SK-N-MC (cell line): ENCODE data around the gene CTR9.
A peak's percentile ranks its signal among the peaks of the same experiment; 100 is the strongest.

ENCODE experiments used
- DNase-seq: peaks from one replicate; pipeline ENCODE4 v3.0.0-alpha.2; 2011; ENCODE audit warnings: low read depth, low spot score
- H3K27ac ChIP-seq: fragments of 200-600 bp; sonication (generic); 2 replicates; pipeline ENCODE4 v1.5.1; 2016; ENCODE audit warnings: mixed run types
- H3K36me3 ChIP-seq: fragments of 200-600 bp; sonication (generic); 2 replicates; pipeline ENCODE4 v1.6.1; 2017; ENCODE audit warnings: antibody characterized with exemption, low read length, mixed read lengths; ENCODE audit not compliant: insufficient read depth
- H3K4me3 ChIP-seq: fragments of 200-600 bp; sonication (generic); 2 replicates; pipeline ENCODE4 v1.5.1; 2016
- H3K9ac ChIP-seq: fragments of 200-600 bp; sonication (generic); 2 replicates; pipeline ENCODE4 v1.8.0; 2017; ENCODE audit warnings: mixed run types, mixed read lengths; ENCODE audit not compliant: insufficient read length
- H3K9me3 ChIP-seq: fragments of 200-600 bp; sonication (generic); 2 replicates; pipeline ENCODE4 v1.6.1; 2017; ENCODE audit warnings: low read depth, mild to moderate bottlenecking, antibody characterized with exemption, low read length, moderate library complexity, mixed read lengths
- EZH2 ChIP-seq: fragments of 200-600 bp; sonication (generic); IDR thresholded peaks from one replicate; pipeline ENCODE4 v1.6.1; 2017; ENCODE audit warnings: antibody characterized with exemption
- FOXP2 ChIP-seq: optimal IDR thresholded peaks from 2 replicates; pipeline ENCODE3; 2011; ENCODE audit warnings: mild to moderate bottlenecking, moderate library complexity; ENCODE audit not compliant: insufficient read depth; ENCODE audit errors: extremely low read length, control extremely low read depth
- POLR2AphosphoS5 ChIP-seq: IDR thresholded peaks from 2 replicates; pipeline ENCODE4 v1.6.1; 2012; ENCODE audit warnings: mild to moderate bottlenecking, low read depth, low read length, borderline replicate concordance

Gene CTR9

DNA sequence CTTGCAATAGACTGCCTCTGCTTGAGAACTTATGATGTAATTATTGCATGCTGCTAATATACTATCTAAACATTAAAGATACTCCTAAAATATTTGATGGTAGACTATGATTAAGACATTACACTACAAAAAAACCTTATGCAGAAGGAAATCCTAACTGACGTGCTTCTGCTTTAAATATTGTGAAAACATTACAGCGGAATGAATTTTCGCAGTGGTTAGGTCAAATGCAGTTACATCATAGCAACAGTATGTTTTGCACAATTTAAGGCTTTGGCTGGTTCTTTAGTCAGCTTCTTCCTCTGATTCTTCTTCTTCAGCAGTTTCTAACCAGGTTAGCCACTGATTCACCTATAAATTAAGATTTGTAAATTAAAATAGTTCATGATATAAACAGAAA is 46.5 kb downstream of the CTR9 start:
- DNase-seq, result no peak
- Histone ChIP-seq H3K9ac (no peak overlapping the region), H3K36me3 (peaks cover 66% of the 10 kb centered on the region), H3K27ac (peak overlapping the region; percentile 49; the same call in 1 of the 2 replicates), H3K9me3 (no peaks in the 10 kb centered on the region), H3K4me3 (no peak overlapping the region)
- TF ChIP-seq EZH2 (no peak), POLR2AphosphoS5 (no peak), FOXP2 (no peak)

DNA sequence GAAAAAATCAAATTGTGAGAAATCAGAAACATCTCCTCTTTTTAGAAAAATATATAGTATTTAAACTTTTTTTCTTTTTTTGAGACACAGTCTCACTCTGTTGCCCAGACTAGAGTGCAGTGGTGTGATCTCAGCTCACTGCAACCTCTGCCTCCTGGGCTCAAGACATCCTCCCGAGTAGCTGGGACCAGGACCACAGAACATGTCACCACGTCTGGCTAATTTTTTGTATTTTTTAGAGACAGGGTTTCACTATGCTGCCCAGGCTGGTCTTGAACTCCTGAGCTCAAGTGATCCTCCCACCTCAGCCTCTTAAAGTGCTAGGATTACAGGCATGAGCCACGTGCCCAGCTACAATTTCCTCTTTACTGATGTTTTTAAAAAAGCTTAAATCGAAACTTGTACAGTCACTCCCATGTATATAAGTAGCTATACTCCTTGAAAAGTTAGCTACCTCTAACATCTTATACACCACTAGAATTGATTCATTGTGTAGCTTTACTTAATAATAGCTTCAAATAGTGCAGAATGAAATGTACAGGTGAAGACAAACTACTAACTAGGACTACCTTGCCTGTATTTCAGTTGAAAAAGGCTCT is 47.4 kb downstream of the CTR9 start:
- no peak overlapping the region for H3K9ac ChIP-seq
- peaks cover 75% of the 10 kb centered on the region for H3K36me3 ChIP-seq
- no peaks in the 10 kb centered on the region for H3K9me3 ChIP-seq
- no peak overlapping the region for H3K4me3 ChIP-seq
- TF ChIP-seq FOXP2 (no peak), EZH2 (no peak), POLR2AphosphoS5 (no peak)
- no peak for DNase-seq
- no peak overlapping the region for H3K27ac ChIP-seq

DNA sequence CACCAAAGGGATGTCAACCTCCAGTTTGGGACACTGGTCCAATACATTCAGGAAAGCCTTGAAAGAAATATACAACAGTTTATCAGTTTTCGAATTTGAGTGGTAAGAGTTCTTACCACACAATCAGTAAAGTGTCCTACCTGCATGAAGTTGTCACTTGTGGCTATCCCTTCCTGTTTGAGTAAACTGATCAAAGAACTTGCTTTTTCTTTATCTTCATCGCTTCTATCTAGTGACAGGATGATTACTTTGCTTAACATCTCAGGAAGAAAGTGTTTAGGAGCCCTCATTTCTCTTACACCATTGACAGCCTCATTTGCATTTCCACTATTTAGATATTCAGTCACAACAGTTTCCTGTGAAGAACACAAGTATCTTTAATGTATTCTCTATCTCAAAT is 49.2 kb downstream of the CTR9 start:
- no peak overlapping the region for H3K4me3 ChIP-seq
- H3K27ac ChIP-seq, result peak overlapping the region; percentile 52
- TF ChIP-seq POLR2AphosphoS5 (no peak), EZH2 (no peak), FOXP2 (no peak)
- no peak overlapping the region for H3K9ac ChIP-seq
- DNase-seq, result no peak
- H3K36me3 ChIP-seq, result peaks cover 93% of the 10 kb centered on the region
- no peaks in the 10 kb centered on the region for H3K9me3 ChIP-seq

DNA sequence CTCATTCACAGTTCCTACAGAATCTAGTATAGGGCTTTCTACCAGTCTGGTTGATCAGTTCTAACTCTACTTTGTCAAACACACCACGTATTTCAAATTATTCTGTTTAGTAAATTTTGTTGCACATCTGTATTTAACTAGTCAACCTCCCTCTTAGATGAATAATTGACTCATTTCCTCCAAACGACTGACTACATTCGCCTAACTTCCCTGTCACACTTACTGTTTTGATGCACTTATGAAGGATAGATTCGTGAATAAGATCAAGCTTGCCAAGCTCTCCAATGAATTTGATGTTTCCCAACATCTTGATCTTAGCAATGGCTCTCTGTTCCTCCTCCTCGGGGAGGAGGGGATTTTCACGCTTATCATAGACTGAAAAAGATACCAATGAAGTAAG is 52.6 kb downstream of the CTR9 start:
- no peak overlapping the region for H3K4me3 ChIP-seq

DNA sequence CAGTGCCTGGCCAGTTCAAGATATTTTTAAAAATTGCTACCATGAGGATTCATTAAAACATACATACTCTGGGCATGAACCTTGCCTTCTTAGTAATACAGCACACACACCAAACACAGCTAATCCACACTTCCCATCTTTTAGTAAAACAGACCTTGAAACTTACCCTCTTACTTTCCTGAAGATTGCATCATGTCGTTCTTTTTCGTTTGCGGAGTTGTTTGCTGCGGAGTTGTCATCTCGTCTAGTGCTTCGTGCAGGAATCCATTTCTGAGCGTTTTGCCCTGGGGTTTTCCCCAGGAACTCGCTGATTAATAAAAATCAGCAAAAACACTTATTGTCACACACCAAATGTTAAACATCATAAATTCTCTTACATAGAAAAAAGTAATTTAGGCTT is 54.7 kb downstream of the CTR9 start:
- Histone ChIP-seq H3K9me3 (no peaks in the 10 kb centered on the region), H3K27ac (peak overlapping the region; percentile 27), H3K4me3 (peak overlapping the region; percentile 86), H3K9ac (no peak overlapping the region), H3K36me3 (peaks cover 70% of the 10 kb centered on the region)
- TF ChIP-seq POLR2AphosphoS5 (no peak), FOXP2 (no peak), EZH2 (no peak)
- no peak for DNase-seq

More for the DNA sequence above, 52.6 kb downstream of the CTR9 start:
- TF ChIP-seq FOXP2 (no peak), EZH2 (no peak), POLR2AphosphoS5 (no peak)
- Histone ChIP-seq H3K27ac (peak overlapping the region; percentile 47), H3K9me3 (no peaks in the 10 kb centered on the region), H3K36me3 (peaks cover 91% of the 10 kb centered on the region), H3K9ac (no peak overlapping the region)
- no peak for DNase-seq

DNA sequence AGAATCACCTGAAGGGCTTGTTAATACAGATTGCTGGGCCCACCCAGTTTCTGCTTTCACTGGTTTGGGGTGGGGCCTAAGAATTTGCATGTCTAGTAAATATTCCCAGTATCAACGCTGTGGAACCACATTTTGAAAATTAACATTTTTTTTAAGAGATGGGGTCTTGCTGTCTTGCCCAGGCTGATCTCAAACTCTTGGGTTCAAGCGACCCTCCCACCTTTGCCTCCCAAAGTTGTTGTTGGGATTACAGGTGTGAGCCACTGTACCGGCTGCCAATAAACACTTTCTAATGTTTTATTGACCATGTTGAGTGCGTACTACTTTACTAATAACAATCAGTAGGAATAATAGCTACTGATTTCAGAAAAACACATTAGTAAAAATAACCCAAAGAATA is 55.2 kb downstream of the CTR9 start:
- Histone ChIP-seq H3K36me3 (peaks cover 66% of the 10 kb centered on the region), H3K27ac (peak overlapping the region; percentile 27), H3K9ac (peak overlapping the region; percentile 99), H3K9me3 (no peaks in the 10 kb centered on the region), H3K4me3 (peak overlapping the region; percentile 86)
- DNase-seq, result no peak
- no peak for TF ChIP-seq FOXP2
- no peak for TF ChIP-seq EZH2
- TF ChIP-seq POLR2AphosphoS5, result no peak

DNA sequence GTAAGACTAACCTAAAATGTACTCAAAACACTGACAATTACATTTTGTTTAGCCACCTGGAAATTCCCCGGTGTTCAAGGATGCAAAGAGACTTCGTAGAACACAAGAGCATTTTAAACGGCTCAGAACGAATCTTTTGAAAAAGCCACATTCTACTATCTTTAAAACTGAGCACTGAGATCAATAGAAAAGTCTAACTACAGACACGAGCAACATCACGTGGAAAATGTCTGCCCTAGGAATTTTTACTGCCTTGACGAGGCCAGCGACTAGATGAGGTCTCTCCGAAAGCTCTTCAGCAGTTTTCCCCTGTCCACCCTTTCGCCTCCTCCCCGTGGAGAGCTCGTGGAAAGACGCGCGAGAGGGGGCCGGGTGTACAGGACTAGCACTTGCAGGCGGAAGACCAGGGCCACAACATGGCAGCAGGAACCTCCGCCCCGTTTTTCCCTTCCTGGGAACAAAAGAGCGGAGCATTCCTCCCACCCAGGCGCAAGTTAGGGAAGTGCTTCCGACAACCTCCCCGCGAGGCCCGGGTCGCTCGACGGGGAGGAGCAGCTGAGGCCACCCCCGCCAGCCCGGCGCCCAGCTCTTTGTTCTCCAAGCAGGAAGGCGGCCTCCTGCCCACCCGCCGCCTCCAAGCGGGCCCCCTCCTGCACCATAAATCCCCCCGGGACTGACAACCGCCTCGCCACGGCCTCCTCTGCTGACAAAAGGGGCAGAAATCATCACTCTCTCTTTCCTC is 56.6 kb downstream of the CTR9 start:
- Histone ChIP-seq H3K27ac (peak overlapping the region; percentile 96), H3K9me3 (no peaks in the 10 kb centered on the region), H3K9ac (peak overlapping the region; percentile 99), H3K4me3 (peak overlapping the region; percentile 86), H3K36me3 (peaks cover 51% of the 10 kb centered on the region)
- no peak for DNase-seq
- TF ChIP-seq FOXP2 (no peak), EZH2 (no peak), POLR2AphosphoS5 (no peak)

DNA sequence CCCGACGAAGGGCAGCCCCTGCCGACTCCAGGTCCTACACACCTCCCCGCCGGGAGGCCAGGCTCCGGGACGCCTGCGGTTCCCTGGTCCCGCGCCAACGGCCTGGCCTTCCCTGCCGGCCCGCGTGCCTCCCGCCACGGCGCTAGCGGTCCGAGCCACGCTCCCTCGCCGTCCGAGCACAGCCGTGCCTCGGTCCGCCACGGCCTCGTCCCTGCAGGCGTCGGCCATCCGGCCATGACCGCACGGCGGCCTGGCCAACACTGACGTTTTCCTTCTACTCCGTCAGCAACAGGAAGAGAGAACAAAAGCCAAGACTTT is 57.1 kb downstream of the CTR9 start:
- Histone ChIP-seq H3K27ac (peak overlapping the region; percentile 96), H3K9me3 (no peaks in the 10 kb centered on the region), H3K9ac (peak overlapping the region; percentile 99), H3K36me3 (peaks cover 46% of the 10 kb centered on the region), H3K4me3 (peak overlapping the region; percentile 86)
- no peak for TF ChIP-seq EZH2
- no peak for DNase-seq
